CD4-positive, alpha-beta T cell treated with Interleukin-6 for 4 hours (primary cell): ENCODE results near the gene ST6GAL1.
"Not testable (repeated sequence)": the region's sequence is repeated elsewhere in the genome, so short reads cannot be mapped to it uniquely, and the experiment has no call there.

Source experiments
- DNase-seq: peaks from one replicate; pipeline ENCODE4 v3.0.0-alpha.2; 2020; ENCODE audit warnings: mixed read lengths

Gene ST6GAL1

GRCh38 chr3:186998937-186999368 lies 68.6 kb downstream of the ST6GAL1 start:
- DNase-seq, result no peak

GRCh38 chr3:187000711-187001151 lies 70.4 kb downstream of the ST6GAL1 start:
- DNase-seq, result no peak

GRCh38 chr3:187002915-187003314 lies 72.6 kb downstream of the ST6GAL1 start:
- no peak for DNase-seq

- peak; percentile 45 for DNase-seq
Observed at GRCh38 chr3:187005827-187006481, 75.6 kb downstream of the ST6GAL1 start.

GRCh38 chr3:187006864-187007630 lies 76.7 kb downstream of the ST6GAL1 start:
- no peak for DNase-seq

- DNase-seq, result not testable (repeated sequence)
Observed at GRCh38 chr3:187010382-187010781, 80.1 kb downstream of the ST6GAL1 start.

- DNase-seq, result no peak
Observed at GRCh38 chr3:187011915-187012314, 81.6 kb downstream of the ST6GAL1 start.

GRCh38 chr3:187012609-187013051 lies 82.3 kb downstream of the ST6GAL1 start:
- peak; percentile 72 for DNase-seq

- DNase-seq, result no peak
Observed at GRCh38 chr3:187013159-187013716, 82.9 kb downstream of the ST6GAL1 start.

- DNase-seq, result no peak
Observed at GRCh38 chr3:187014417-187014864, 84.1 kb downstream of the ST6GAL1 start.

- DNase-seq, result peak; percentile 38
Observed at GRCh38 chr3:187015903-187016638, 85.7 kb downstream of the ST6GAL1 start.

- no peak for DNase-seq
Observed at GRCh38 chr3:187016639-187017345, 86.5 kb downstream of the ST6GAL1 start.

- DNase-seq, result no peak
Observed at GRCh38 chr3:187017511-187018230, 87.3 kb downstream of the ST6GAL1 start.

GRCh38 chr3:187019542-187020072 lies 89.3 kb downstream of the ST6GAL1 start:
- no peak for DNase-seq

- peak; percentile 53 for DNase-seq
Observed at GRCh38 chr3:187020376-187020775, 90.0 kb downstream of the ST6GAL1 start.

GRCh38 chr3:187021748-187022402 lies 91.5 kb downstream of the ST6GAL1 start:
- no peak for DNase-seq

- DNase-seq, result no peak
Observed at GRCh38 chr3:187022403-187023029, 92.2 kb downstream of the ST6GAL1 start.

- not testable (repeated sequence) for DNase-seq
Observed at GRCh38 chr3:187023340-187023739, 93.0 kb downstream of the ST6GAL1 start.

- no peak for DNase-seq
Observed at GRCh38 chr3:187024536-187025226, 94.4 kb downstream of the ST6GAL1 start.

GRCh38 chr3:187025254-187025655 lies 94.9 kb downstream of the ST6GAL1 start:
- peak; percentile 65 for DNase-seq
